GM12878 (cell line): Measurements from ENCODE around the gene GOLGA7B. TPM values are rescaled to one million over a fixed set of nuclear protein-coding genes. Genes with fewer than 3 reads are reported as not detected.

Experiments used
- ZNF687 ChIP-seq: fragments of 450-650 bp; IDR thresholded peaks from 2 replicates; pipeline ENCODE4 v1.6.1; 2017; ENCODE audit warnings: mild to moderate bottlenecking, moderate library complexity
- polyA plus RNA-seq, 11 experiments: library from polyadenylated mRNA; depleted of rRNA in 4 of 11; unstranded in 6 of 11; stranded (reverse) in 5 of 11; fragments of >200 nt; fragmentation: Nextera tagmentation in 4 of 11; fragmentation: Illumina TruSeq in 1 of 11; extraction: Ambion mirVana in 4 of 11; extraction: Trizol in 1 of 11; gene quantifications; 1 replicate in 1 of 11; 2 replicates in 10 of 11; pipeline versions ENCODE4 v1.2.1 to v1.2.3, GENCODE V29; 2011 to 2016; ENCODE audit warnings: inconsistent platforms in 2 of 11, missing spikeins in 2 of 11, low read depth in 1 of 11
- total RNA-seq, 4 experiments: library from RNA; depleted of rRNA in 3 of 4; stranded (reverse); fragments of >200 nt in 3 of 4; fragmentation: Illumina TruSeq in 1 of 4; extraction: Trizol in 1 of 4; gene quantifications; 2 replicates each; pipeline versions ENCODE4 v1.2.1 to v1.2.3, GENCODE V29; 2013 to 2021

The GOLGA7B gene
- total and polyA plus RNA-seq, 10 of the 15 experiments (the other 5 are each of a cell fraction or from before 2014, with no cell fraction given) = 0.01 to 0.02 (median 0.01) TPM; not detected in 7

- TF ChIP-seq ZNF687 = no peak
- TF ChIP-seq, all 136 proteins: peak for 0
Observed at GRCh38 chr10:97920865-97921264, 71.2 kb downstream of the GOLGA7B start (continued).

Other genes starting within 250 kb of the GOLGA7B start
- 1.3 and 1.7 TPM in 2 replicates for gene MORN4, start 216.3 kb upstream of the GOLGA7B start, total RNA-seq (2014; rRNA removed)
- gene MORN4, start 216.3 kb upstream of the GOLGA7B start, total RNA-seq (2014; rRNA removed; fragmentation: Illumina TruSeq; extraction: Trizol) = 1.7 and 2.2 TPM in 2 replicates
- gene MORN4, start 216.3 kb upstream of the GOLGA7B start, total RNA-seq (2021) = 1.3 and 2.2 TPM in 2 replicates
- 1.9 and 2.0 TPM in 2 replicates for gene MORN4, start 216.3 kb upstream of the GOLGA7B start, polyA plus RNA-seq (2011; rRNA removed)
- 2.9 and 3.5 TPM in 2 replicates for gene MORN4, start 216.3 kb upstream of the GOLGA7B start, polyA plus RNA-seq (2014; fragmentation: Illumina TruSeq; extraction: Trizol)
- 1 to 10 TPM; 2.4 to 2.8 TPM for gene MORN4, start 216.3 kb upstream of the GOLGA7B start, polyA plus RNA-seq (2014; fragmentation: Nextera tagmentation; extraction: Ambion mirVana)
- 4.3 and 4.6 TPM in 2 replicates for gene MORN4, start 216.3 kb upstream of the GOLGA7B start, polyA plus RNA-seq (2014; rRNA removed)
- gene MORN4, start 216.3 kb upstream of the GOLGA7B start, polyA plus RNA-seq (2016; fragmentation: Nextera tagmentation; extraction: Ambion mirVana) = 1 to 10 TPM; 4.9 to 5.5 TPM
- 13.3 and 13.6 TPM in 2 replicates for gene PI4K2A, start 209.2 kb upstream of the GOLGA7B start, total RNA-seq (2014; rRNA removed)
- 7.6 and 7.8 TPM in 2 replicates for gene PI4K2A, start 209.2 kb upstream of the GOLGA7B start, total RNA-seq (2014; rRNA removed; fragmentation: Illumina TruSeq; extraction: Trizol)
- 11.9 and 12.5 TPM in 2 replicates for gene PI4K2A, start 209.2 kb upstream of the GOLGA7B start, total RNA-seq (2021)
- gene PI4K2A, start 209.2 kb upstream of the GOLGA7B start, polyA plus RNA-seq (2011; rRNA removed) = 8.9 and 11.5 TPM in 2 replicates
- 12.3 and 12.7 TPM in 2 replicates for gene PI4K2A, start 209.2 kb upstream of the GOLGA7B start, polyA plus RNA-seq (2014; fragmentation: Illumina TruSeq; extraction: Trizol)
- 1 to 10 TPM; 1.5 to 3.1 TPM for gene PI4K2A, start 209.2 kb upstream of the GOLGA7B start, polyA plus RNA-seq (2014; fragmentation: Nextera tagmentation; extraction: Ambion mirVana)
- 14.5 and 15.0 TPM in 2 replicates for gene PI4K2A, start 209.2 kb upstream of the GOLGA7B start, polyA plus RNA-seq (2014; rRNA removed)
- 1 to 10 TPM; 1.9 to 8.5 TPM for gene PI4K2A, start 209.2 kb upstream of the GOLGA7B start, polyA plus RNA-seq (2016; fragmentation: Nextera tagmentation; extraction: Ambion mirVana)
- gene AVPI1, start 162.6 kb upstream of the GOLGA7B start, total RNA-seq (2014; rRNA removed) = 0.82 and 1.1 TPM in 2 replicates
- gene AVPI1, start 162.6 kb upstream of the GOLGA7B start, total RNA-seq (2014; rRNA removed; fragmentation: Illumina TruSeq; extraction: Trizol) = 0.37 and 0.63 TPM in 2 replicates
- 1.1 and 1.4 TPM in 2 replicates for gene AVPI1, start 162.6 kb upstream of the GOLGA7B start, total RNA-seq (2021)
- 0.43 and 1.0 TPM in 2 replicates for gene AVPI1, start 162.6 kb upstream of the GOLGA7B start, polyA plus RNA-seq (2011; rRNA removed)
- gene AVPI1, start 162.6 kb upstream of the GOLGA7B start, polyA plus RNA-seq (2014; fragmentation: Illumina TruSeq; extraction: Trizol) = 0.21 and 0.65 TPM in 2 replicates
- gene AVPI1, start 162.6 kb upstream of the GOLGA7B start, polyA plus RNA-seq (2014; fragmentation: Nextera tagmentation; extraction: Ambion mirVana) = under 1 TPM; 0.08 to 0.13 TPM
- gene AVPI1, start 162.6 kb upstream of the GOLGA7B start, polyA plus RNA-seq (2014; rRNA removed) = 0.65 and 1.2 TPM in 2 replicates
- gene AVPI1, start 162.6 kb upstream of the GOLGA7B start, polyA plus RNA-seq (2016; fragmentation: Nextera tagmentation; extraction: Ambion mirVana) = 1 to 10 TPM; 1.3 to 1.4 TPM
- 2.8 TPM in 2 replicates for gene MARVELD1, start 136.1 kb upstream of the GOLGA7B start, total RNA-seq (2014; rRNA removed)
- 2.6 and 3.5 TPM in 2 replicates for gene MARVELD1, start 136.1 kb upstream of the GOLGA7B start, total RNA-seq (2014; rRNA removed; fragmentation: Illumina TruSeq; extraction: Trizol)
- gene MARVELD1, start 136.1 kb upstream of the GOLGA7B start, total RNA-seq (2021) = 7.4 and 8.4 TPM in 2 replicates
- gene MARVELD1, start 136.1 kb upstream of the GOLGA7B start, polyA plus RNA-seq (2011; rRNA removed) = 0.32 and 0.54 TPM in 2 replicates
- gene MARVELD1, start 136.1 kb upstream of the GOLGA7B start, polyA plus RNA-seq (2014; fragmentation: Illumina TruSeq; extraction: Trizol) = 8.1 and 10.0 TPM in 2 replicates
- 1 to 10 TPM; 2.8 TPM for gene MARVELD1, start 136.1 kb upstream of the GOLGA7B start, polyA plus RNA-seq (2014; fragmentation: Nextera tagmentation; extraction: Ambion mirVana)
- gene MARVELD1, start 136.1 kb upstream of the GOLGA7B start, polyA plus RNA-seq (2014; rRNA removed) = 6.0 and 7.0 TPM in 2 replicates
- gene MARVELD1, start 136.1 kb upstream of the GOLGA7B start, polyA plus RNA-seq (2016; fragmentation: Nextera tagmentation; extraction: Ambion mirVana) = 1 to 10 TPM; 2.7 to 3.6 TPM
- gene ZFYVE27, start 112.7 kb upstream of the GOLGA7B start, total RNA-seq (2014; rRNA removed) = 25.7 and 28.9 TPM in 2 replicates
- gene ZFYVE27, start 112.7 kb upstream of the GOLGA7B start, total RNA-seq (2014; rRNA removed; fragmentation: Illumina TruSeq; extraction: Trizol) = 14.5 and 16.4 TPM in 2 replicates
- gene ZFYVE27, start 112.7 kb upstream of the GOLGA7B start, total RNA-seq (2021) = 23.7 and 25.3 TPM in 2 replicates
- gene ZFYVE27, start 112.7 kb upstream of the GOLGA7B start, polyA plus RNA-seq (2011; rRNA removed) = 20.3 and 28.2 TPM in 2 replicates
- 11.1 and 16.6 TPM in 2 replicates for gene ZFYVE27, start 112.7 kb upstream of the GOLGA7B start, polyA plus RNA-seq (2014; fragmentation: Illumina TruSeq; extraction: Trizol)
- gene ZFYVE27, start 112.7 kb upstream of the GOLGA7B start, polyA plus RNA-seq (2014; fragmentation: Nextera tagmentation; extraction: Ambion mirVana) = 1 to 10 TPM; 1.1 to 1.3 TPM
- 26.2 and 26.3 TPM in 2 replicates for gene ZFYVE27, start 112.7 kb upstream of the GOLGA7B start, polyA plus RNA-seq (2014; rRNA removed)
- 10 to 100 TPM; 20.8 to 22.1 TPM for gene ZFYVE27, start 112.7 kb upstream of the GOLGA7B start, polyA plus RNA-seq (2016; fragmentation: Nextera tagmentation; extraction: Ambion mirVana)
- gene SFRP5, start 77.8 kb upstream of the GOLGA7B start, total RNA-seq (2014; rRNA removed) = not detected in 2 replicates
- gene SFRP5, start 77.8 kb upstream of the GOLGA7B start, total RNA-seq (2014; rRNA removed; fragmentation: Illumina TruSeq; extraction: Trizol) = not detected in 2 replicates
- 0.11 TPM in 1 of 2 replicates, not detected in the other for gene SFRP5, start 77.8 kb upstream of the GOLGA7B start, total RNA-seq (2021)
- not detected in 2 replicates for gene SFRP5, start 77.8 kb upstream of the GOLGA7B start, polyA plus RNA-seq (2011; rRNA removed)
- gene SFRP5, start 77.8 kb upstream of the GOLGA7B start, polyA plus RNA-seq (2014; fragmentation: Illumina TruSeq; extraction: Trizol) = not detected in 2 replicates
- not detected for gene SFRP5, start 77.8 kb upstream of the GOLGA7B start, polyA plus RNA-seq (2014; fragmentation: Nextera tagmentation; extraction: Ambion mirVana)
- not detected in 2 replicates for gene SFRP5, start 77.8 kb upstream of the GOLGA7B start, polyA plus RNA-seq (2014; rRNA removed)
- gene SFRP5, start 77.8 kb upstream of the GOLGA7B start, polyA plus RNA-seq (2016; fragmentation: Nextera tagmentation; extraction: Ambion mirVana) = not detected
- gene CRTAC1, start 180.8 kb downstream of the GOLGA7B start, total RNA-seq (2014; rRNA removed) = not detected in 2 replicates
- gene CRTAC1, start 180.8 kb downstream of the GOLGA7B start, total RNA-seq (2014; rRNA removed; fragmentation: Illumina TruSeq; extraction: Trizol) = not detected in 2 replicates
- gene CRTAC1, start 180.8 kb downstream of the GOLGA7B start, total RNA-seq (2021) = 0.10 TPM in 1 of 2 replicates, not detected in the other
- not detected in 2 replicates for gene CRTAC1, start 180.8 kb downstream of the GOLGA7B start, polyA plus RNA-seq (2011; rRNA removed)
- not detected in 2 replicates for gene CRTAC1, start 180.8 kb downstream of the GOLGA7B start, polyA plus RNA-seq (2014; fragmentation: Illumina TruSeq; extraction: Trizol)
- not detected for gene CRTAC1, start 180.8 kb downstream of the GOLGA7B start, polyA plus RNA-seq (2014; fragmentation: Nextera tagmentation; extraction: Ambion mirVana)
- not detected in 2 replicates for gene CRTAC1, start 180.8 kb downstream of the GOLGA7B start, polyA plus RNA-seq (2014; rRNA removed)
- not detected for gene CRTAC1, start 180.8 kb downstream of the GOLGA7B start, polyA plus RNA-seq (2016; fragmentation: Nextera tagmentation; extraction: Ambion mirVana)